NT2/D1 (cell line): Measurements from ENCODE around the gene METTL24.

Experiments used
- DNase-seq: peaks from one replicate; pipeline ENCODE4 v3.0.0-alpha.2; 2011; ENCODE audit warnings: low read depth, low spot score
- H3K27me3 ChIP-seq: 2 replicates; pipeline ENCODE4 v1.6.0; 2011; ENCODE audit warnings: mild to moderate bottlenecking; ENCODE audit not compliant: insufficient read length, insufficient read depth
- H3K36me3 ChIP-seq: 2 replicates; pipeline ENCODE4 v1.6.1; 2011; ENCODE audit warnings: mild to moderate bottlenecking, low read length, mixed read lengths; ENCODE audit not compliant: insufficient read depth, insufficient read length
- H3K4me1 ChIP-seq: 2 replicates; pipeline ENCODE4 v1.5.1; 2011; ENCODE audit not compliant: insufficient read depth, insufficient read length
- H3K4me3 ChIP-seq: 2 replicates; pipeline ENCODE4 v1.5.1; 2011; ENCODE audit warnings: low read depth; ENCODE audit not compliant: insufficient read length
- H3K9ac ChIP-seq: 2 replicates; pipeline ENCODE4 v1.6.0; 2011; ENCODE audit warnings: low read depth; ENCODE audit not compliant: insufficient read length
- H3K9me3 ChIP-seq: 2 replicates; pipeline ENCODE4 v1.5.1; 2011; ENCODE audit warnings: mild to moderate bottlenecking, low read length; ENCODE audit not compliant: insufficient read depth
- SUZ12 ChIP-seq: IDR thresholded peaks from 2 replicates; pipeline ENCODE4 v1.6.1; 2011; ENCODE audit not compliant: insufficient read length, insufficient read depth; ENCODE audit errors: extremely low read depth
- YY1 ChIP-seq: IDR thresholded peaks from 2 replicates; pipeline ENCODE4 v1.6.1; 2011; ENCODE audit not compliant: insufficient read length, insufficient read depth
- ZNF274 ChIP-seq: IDR thresholded peaks from 2 replicates; pipeline ENCODE4 v1.6.1; 2011; ENCODE audit warnings: mild to moderate bottlenecking, low read depth, low read length

METTL24 gene

DNA sequence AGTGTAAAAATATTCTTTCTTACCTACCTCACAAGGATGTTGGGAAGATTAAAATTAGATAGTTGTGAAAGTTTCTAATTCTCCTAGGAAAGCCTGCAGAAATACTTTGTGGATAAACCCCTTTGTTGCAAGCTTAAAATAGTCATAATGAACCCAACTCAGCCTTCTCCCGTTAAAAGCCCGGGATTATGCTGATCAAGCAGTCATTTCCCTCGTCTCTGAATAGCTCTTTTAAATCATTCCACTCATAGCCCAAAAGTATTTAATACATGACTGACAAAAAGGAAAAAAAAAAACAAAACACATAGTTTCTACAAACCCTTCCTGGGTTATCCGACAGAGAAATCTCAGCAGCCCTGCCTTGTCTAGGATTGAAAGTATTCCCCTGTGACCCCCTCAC is 10.9 kb upstream of the METTL24 start:
- Histone ChIP-seq H3K9me3 (no peaks in the 10 kb centered on the region), H3K27me3 (no peaks in the 10 kb centered on the region), H3K4me3 (no peak overlapping the region), H3K36me3 (no peaks in the 10 kb centered on the region), H3K4me1 (peaks cover 3% of the 10 kb centered on the region), H3K9ac (no peak overlapping the region)
- DNase-seq = no peak
- TF ChIP-seq SUZ12 (no peak), YY1 (no peak), ZNF274 (no peak)

GRCh38 chr6:110368284-110368683 is 10.1 kb upstream of the METTL24 start:
- Histone ChIP-seq H3K4me3 (no peak overlapping the region), H3K4me1 (peaks cover 3% of the 10 kb centered on the region), H3K27me3 (no peaks in the 10 kb centered on the region), H3K9ac (no peak overlapping the region), H3K9me3 (no peaks in the 10 kb centered on the region), H3K36me3 (no peaks in the 10 kb centered on the region)
- DNase-seq = no peak
- TF ChIP-seq SUZ12 (no peak), ZNF274 (no peak), YY1 (no peak)

DNA sequence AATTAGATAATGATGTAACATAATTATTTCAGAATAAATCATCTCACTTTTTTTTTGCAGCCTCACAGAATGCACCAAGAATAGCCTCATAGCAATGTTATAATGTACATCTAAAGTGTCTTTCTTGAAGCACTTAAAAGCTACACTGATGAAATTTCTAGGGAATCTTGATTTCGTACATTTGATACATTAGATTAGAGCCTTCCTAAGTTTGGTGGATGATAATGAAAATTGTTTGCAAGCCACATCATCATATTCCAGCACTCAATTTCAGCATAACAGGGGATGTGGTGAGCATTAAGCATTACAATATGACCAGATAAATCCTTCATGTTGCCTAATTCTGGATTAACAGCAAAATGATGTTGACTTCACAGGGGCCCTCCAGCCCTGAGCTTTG is 9.7 kb upstream of the METTL24 start:
- H3K4me1 ChIP-seq = peaks cover 3% of the 10 kb centered on the region
- H3K9me3 ChIP-seq = no peaks in the 10 kb centered on the region
- no peak overlapping the region for H3K4me3 ChIP-seq
- no peaks in the 10 kb centered on the region for H3K36me3 ChIP-seq
- no peak for DNase-seq
- TF ChIP-seq YY1 = no peak
- no peak for TF ChIP-seq ZNF274
- no peak for TF ChIP-seq SUZ12
- no peak overlapping the region for H3K9ac ChIP-seq
- H3K27me3 ChIP-seq = no peaks in the 10 kb centered on the region

DNA sequence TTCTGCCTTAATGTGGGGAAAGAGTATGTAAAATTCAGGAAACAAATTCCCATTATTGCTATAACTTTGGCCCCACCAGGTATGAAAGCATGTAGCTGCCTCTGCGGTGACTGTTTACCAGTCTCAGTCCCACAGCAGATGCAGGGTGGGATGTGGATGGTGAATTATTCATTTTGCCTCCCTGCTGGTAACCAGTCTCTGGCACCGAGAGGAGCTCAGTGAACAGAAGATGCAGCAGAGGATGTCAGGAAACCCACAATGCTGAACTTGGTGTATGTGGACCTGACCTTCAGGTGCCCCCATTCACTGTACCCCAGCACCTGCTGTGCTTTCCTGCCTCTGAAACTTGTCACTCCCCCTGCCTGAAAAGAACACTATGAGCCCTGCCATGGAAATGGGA is 8.8 kb upstream of the METTL24 start:
- H3K4me1 ChIP-seq = peaks cover 3% of the 10 kb centered on the region
- no peak for TF ChIP-seq ZNF274
- no peak for TF ChIP-seq YY1
- no peak for TF ChIP-seq SUZ12
- H3K36me3 ChIP-seq = no peaks in the 10 kb centered on the region
- DNase-seq = no peak
- H3K9ac ChIP-seq = no peak overlapping the region
- no peaks in the 10 kb centered on the region for H3K27me3 ChIP-seq
- H3K9me3 ChIP-seq = no peaks in the 10 kb centered on the region
- no peak overlapping the region for H3K4me3 ChIP-seq

GRCh38 chr6:110366256-110366655 is 8.1 kb upstream of the METTL24 start:
- Histone ChIP-seq H3K9me3 (no peaks in the 10 kb centered on the region), H3K4me3 (no peak overlapping the region), H3K27me3 (no peaks in the 10 kb centered on the region), H3K9ac (no peak overlapping the region), H3K4me1 (peaks cover 3% of the 10 kb centered on the region), H3K36me3 (no peaks in the 10 kb centered on the region)
- DNase-seq = no peak
- no peak for TF ChIP-seq SUZ12
- TF ChIP-seq YY1 = no peak
- no peak for TF ChIP-seq ZNF274

DNA sequence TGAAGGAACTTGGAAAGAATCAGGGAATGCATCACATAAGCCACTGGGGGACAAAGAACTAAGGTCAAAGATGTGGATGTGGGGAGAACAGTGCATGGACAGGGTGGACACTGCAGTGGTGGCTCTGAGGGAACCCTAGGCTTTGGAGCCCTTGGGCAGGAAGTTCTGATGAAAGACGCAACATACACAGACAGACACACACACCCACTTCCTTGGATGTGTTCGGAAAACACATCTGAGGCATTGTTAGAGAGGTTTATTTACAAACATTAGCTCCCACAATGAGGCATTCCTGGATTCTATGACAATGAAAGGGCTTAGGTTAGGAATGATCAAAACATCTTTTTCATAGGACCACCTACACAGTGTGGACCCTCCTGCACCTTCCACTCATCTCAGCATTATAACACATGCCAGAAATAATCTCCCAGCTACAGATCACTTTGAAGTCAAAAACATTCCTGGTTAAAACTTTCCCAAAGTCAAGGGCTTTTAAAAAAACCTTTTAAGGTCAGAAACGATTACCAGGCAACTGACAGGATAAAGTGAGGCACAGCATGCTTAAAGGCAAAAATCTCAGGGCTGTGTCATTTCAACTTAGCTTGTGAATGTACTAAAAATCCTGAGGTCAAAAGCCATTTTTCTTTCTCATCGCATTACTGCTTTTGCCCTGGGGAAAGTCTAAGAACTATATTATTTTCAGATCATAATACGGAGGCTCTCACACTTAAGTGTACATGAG is 6.4 kb upstream of the METTL24 start:
- Histone ChIP-seq H3K4me1 (peaks cover 3% of the 10 kb centered on the region), H3K9me3 (no peaks in the 10 kb centered on the region), H3K36me3 (no peaks in the 10 kb centered on the region), H3K27me3 (peaks cover 1% of the 10 kb centered on the region), H3K4me3 (no peak overlapping the region), H3K9ac (no peak overlapping the region)
- no peak for DNase-seq
- no peak for TF ChIP-seq ZNF274

GRCh38 chr6:110363748-110364147 is 5.6 kb upstream of the METTL24 start:
- TF ChIP-seq SUZ12 = no peak
- TF ChIP-seq YY1 = no peak
- no peak for TF ChIP-seq ZNF274
- no peak overlapping the region for H3K4me3 ChIP-seq
- no peaks in the 10 kb centered on the region for H3K36me3 ChIP-seq
- no peak for DNase-seq
- H3K4me1 ChIP-seq = peaks cover 3% of the 10 kb centered on the region
- H3K27me3 ChIP-seq = peaks cover 9% of the 10 kb centered on the region
- H3K9me3 ChIP-seq = no peaks in the 10 kb centered on the region
- no peak overlapping the region for H3K9ac ChIP-seq

DNA sequence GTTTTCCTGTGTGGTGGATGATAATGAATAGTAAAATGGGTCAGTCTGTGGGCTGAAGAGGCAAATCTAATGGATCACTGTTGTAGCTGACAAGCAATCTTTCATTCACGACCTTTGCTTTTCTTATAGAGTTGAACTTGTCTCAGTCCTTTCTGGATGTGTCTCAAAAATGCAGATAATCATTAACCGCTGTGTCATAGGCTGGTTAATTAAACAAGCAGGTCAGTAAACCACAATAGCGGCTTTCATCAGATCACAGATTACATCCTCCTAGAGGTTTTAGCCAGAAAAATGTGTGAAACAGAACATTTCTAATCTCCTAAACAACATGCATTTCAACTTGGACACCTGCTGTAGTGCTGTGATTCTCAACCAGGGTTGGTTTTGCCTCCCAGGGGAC is 2.5 kb upstream of the METTL24 start:
- DNase-seq = no peak

More for the DNA sequence above, 2.5 kb upstream of the METTL24 start:
- H3K4me1 ChIP-seq = peaks cover 3% of the 10 kb centered on the region
- H3K9ac ChIP-seq = no peak overlapping the region
- peaks cover 32% of the 10 kb centered on the region for H3K27me3 ChIP-seq
- H3K9me3 ChIP-seq = no peaks in the 10 kb centered on the region
- no peak overlapping the region for H3K4me3 ChIP-seq
- TF ChIP-seq SUZ12 = no peak
- TF ChIP-seq YY1 = no peak
- no peak for TF ChIP-seq ZNF274
- no peaks in the 10 kb centered on the region for H3K36me3 ChIP-seq
